Measurements from ENCODE around the gene GPR161. TPM values are rescaled to one million over a fixed set of nuclear protein-coding genes. Genes with fewer than 3 reads are reported as not detected.

The GPR161 gene
- total RNA-seq, 2 experiments from 2014 or later, result 0.15 TPM; not detected in 1

DNA sequence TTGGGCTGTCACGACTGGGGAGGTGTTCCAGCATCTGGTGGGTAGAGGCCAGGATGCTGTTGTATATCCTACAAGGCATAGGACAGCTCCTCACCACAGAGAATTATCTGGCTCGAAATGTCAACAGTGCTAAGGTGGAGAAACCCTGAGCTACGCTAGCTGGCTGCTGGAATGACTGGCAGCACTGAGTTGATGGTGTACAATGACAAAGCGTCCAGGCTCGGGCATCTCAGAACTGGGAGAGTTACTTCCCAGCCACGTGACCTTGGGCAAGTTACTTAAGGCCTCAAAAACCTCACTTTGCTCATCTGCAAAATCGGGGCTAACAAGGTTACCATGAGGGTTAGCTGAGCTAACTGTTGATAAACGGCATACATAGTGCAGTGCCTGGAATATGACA is 35.4 kb downstream of the GPR161 start:
- Histone ChIP-seq H4K20me1 (ENCODE audit: insufficient read depth, low read length) (no peaks in the 10 kb centered on the region), H3K4me3 (ENCODE audit: low read depth, low read length, poor library complexity, severe bottlenecking) (no peak overlapping the region), H2AFZ (ENCODE audit: low read length) (no peak overlapping the region), H3K4me1 (ENCODE audit: insufficient read depth, low read length, poor library complexity, severe bottlenecking) (no peaks in the 10 kb centered on the region), H3K9me3 (ENCODE audit: low read length) (no peaks in the 10 kb centered on the region), H3K27ac (ENCODE audit: low read depth, low read length, poor library complexity, severe bottlenecking) (no peak overlapping the region), H3K79me2 (ENCODE audit: insufficient read depth, low read depth, low read length) (no peaks in the 10 kb centered on the region), H3K4me2 (ENCODE audit: low read length) (no peak overlapping the region), H3K36me3 (ENCODE audit: insufficient read depth, low read length) (no peaks in the 10 kb centered on the region), H3K9me2 (ENCODE audit: insufficient read depth, low read length) (no peaks in the 10 kb centered on the region)
- no TSS peak for BruUV-seq (replicated peaks)
- POLR2A ChIA-PET, result no interaction called here
- intact Hi-C loops (cut with micrococcal nuclease; ENCODE audit: unreplicated experiment), result no loop called here
- no peak for DNase-seq (ENCODE audit: low spot score)
- no peak for TF ChIP-seq EZH2phosphoT487 (IDR thresholded peaks at IDR 0.05; ENCODE audit: borderline replicate concordance, low read depth, low read length)
- TF ChIP-seq, protein P1, sequence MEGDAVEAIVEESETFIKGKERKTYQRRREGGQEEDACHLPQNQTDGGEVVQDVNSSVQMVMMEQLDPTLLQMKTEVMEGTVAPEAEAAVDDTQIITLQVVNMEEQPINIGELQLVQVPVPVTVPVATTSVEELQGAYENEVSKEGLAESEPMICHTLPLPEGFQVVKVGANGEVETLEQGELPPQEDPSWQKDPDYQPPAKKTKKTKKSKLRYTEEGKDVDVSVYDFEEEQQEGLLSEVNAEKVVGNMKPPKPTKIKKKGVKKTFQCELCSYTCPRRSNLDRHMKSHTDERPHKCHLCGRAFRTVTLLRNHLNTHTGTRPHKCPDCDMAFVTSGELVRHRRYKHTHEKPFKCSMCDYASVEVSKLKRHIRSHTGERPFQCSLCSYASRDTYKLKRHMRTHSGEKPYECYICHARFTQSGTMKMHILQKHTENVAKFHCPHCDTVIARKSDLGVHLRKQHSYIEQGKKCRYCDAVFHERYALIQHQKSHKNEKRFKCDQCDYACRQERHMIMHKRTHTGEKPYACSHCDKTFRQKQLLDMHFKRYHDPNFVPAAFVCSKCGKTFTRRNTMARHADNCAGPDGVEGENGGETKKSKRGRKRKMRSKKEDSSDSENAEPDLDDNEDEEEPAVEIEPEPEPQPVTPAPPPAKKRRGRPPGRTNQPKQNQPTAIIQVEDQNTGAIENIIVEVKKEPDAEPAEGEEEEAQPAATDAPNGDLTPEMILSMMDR (conservative IDR thresholded peaks at IDR 0.05; ENCODE audit: low read length), result no peak
- CTCF ChIA-PET (ENCODE audit: unreplicated experiment), result no interaction called here

DNA sequence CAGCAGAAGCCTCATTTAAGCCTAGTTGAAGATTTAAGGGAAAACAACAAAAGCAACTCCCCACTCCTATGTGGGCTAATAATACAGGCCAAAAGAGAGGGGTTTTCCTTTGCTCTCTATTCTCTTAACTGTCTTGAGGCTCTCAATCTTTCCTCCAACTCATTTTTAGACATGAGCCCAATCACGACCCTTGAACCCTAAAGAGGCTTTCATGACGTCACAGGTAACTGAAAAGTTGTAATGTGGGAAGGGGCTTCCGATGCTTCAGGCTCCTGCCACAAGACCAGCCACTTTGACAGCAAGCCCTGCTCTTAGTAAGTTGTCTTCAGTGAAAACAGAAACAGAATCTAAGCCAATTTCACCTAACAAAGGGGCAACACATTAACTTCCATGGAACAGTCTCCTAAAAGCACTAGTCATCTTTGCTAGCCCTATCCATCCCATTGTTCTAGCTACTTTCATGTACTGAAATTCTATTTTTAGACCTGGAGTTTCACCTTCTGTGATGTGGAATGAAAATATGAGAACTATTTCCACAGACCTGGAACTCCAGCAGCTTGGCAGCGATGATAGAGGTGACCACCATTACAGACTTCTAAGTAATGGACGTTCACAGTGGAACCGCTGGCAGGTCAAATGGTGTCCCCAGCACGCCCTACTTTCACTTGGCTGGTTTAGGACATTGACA is 36.3 kb downstream of the GPR161 start:
- Histone ChIP-seq H3K9me2 (ENCODE audit: insufficient read depth, low read length) (no peaks in the 10 kb centered on the region), H3K27ac (ENCODE audit: low read depth, low read length, poor library complexity, severe bottlenecking) (no peak overlapping the region), H3K36me3 (ENCODE audit: insufficient read depth, low read length) (no peaks in the 10 kb centered on the region), H2AFZ (ENCODE audit: low read length) (no peak overlapping the region), H3K79me2 (ENCODE audit: insufficient read depth, low read depth, low read length) (no peaks in the 10 kb centered on the region), H3K4me2 (ENCODE audit: low read length) (no peak overlapping the region), H4K20me1 (ENCODE audit: insufficient read depth, low read length) (no peaks in the 10 kb centered on the region), H3K4me3 (ENCODE audit: low read depth, low read length, poor library complexity, severe bottlenecking) (no peak overlapping the region), H3K9me3 (ENCODE audit: low read length) (no peaks in the 10 kb centered on the region), H3K4me1 (ENCODE audit: insufficient read depth, low read length, poor library complexity, severe bottlenecking) (no peaks in the 10 kb centered on the region)
- ChIA-PET CTCF (ENCODE audit: unreplicated experiment) (no interaction called here), POLR2A (interaction anchor here (0.7 kb wide), 1 partner anchor 18 kb away, joined by 4 read pairs; no protein-coding TSS in a partner anchor)
- DNase-seq (ENCODE audit: low spot score), result no peak
- intact Hi-C loops (cut with micrococcal nuclease; ENCODE audit: unreplicated experiment), result no loop called here
- TF ChIP-seq EZH2phosphoT487 (IDR thresholded peaks at IDR 0.05; ENCODE audit: borderline replicate concordance, low read depth, low read length), result no peak
- TF ChIP-seq, protein P1 (conservative IDR thresholded peaks at IDR 0.05; ENCODE audit: low read length), result no peak
- BruUV-seq (replicated peaks), result no TSS peak

DNA sequence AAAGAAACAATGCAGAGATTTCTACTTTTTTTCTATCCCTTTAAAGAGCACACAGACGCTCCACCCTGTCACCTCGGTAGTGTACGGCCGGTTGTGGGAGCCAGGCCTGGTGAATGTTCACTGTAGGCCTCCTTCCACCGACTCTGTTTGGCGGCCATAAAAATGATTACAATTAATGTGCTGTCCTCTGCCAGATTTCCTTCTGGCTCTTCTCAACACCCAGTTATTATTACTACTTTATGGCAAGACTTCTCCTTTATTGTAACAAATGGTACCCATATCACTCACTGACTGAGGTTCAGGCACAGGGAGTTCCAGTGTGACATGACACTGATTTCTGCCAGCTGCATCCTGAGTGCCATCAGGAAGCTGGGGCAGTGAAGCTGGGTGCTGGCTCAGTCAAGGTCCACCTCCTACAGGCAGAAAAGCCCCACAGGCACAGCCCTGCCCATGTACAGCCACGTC is 37.4 kb downstream of the GPR161 start:
- no peak for DNase-seq (ENCODE audit: low spot score)
- no peak overlapping the region for H3K4me3 ChIP-seq (ENCODE audit: low read depth, low read length, poor library complexity, severe bottlenecking)
- H3K79me2 ChIP-seq (ENCODE audit: insufficient read depth, low read depth, low read length), result no peaks in the 10 kb centered on the region
- no peaks in the 10 kb centered on the region for H3K36me3 ChIP-seq (ENCODE audit: insufficient read depth, low read length)
- no peak overlapping the region for H3K27ac ChIP-seq (ENCODE audit: low read depth, low read length, poor library complexity, severe bottlenecking)
- no peak overlapping the region for H3K4me2 ChIP-seq (ENCODE audit: low read length)
- ChIA-PET POLR2A (no interaction called here), CTCF (ENCODE audit: unreplicated experiment) (no interaction called here)
- H4K20me1 ChIP-seq (ENCODE audit: insufficient read depth, low read length), result no peaks in the 10 kb centered on the region
- H3K9me3 ChIP-seq (ENCODE audit: low read length), result no peaks in the 10 kb centered on the region
- H2AFZ ChIP-seq (ENCODE audit: low read length), result no peak overlapping the region
- no peaks in the 10 kb centered on the region for H3K9me2 ChIP-seq (ENCODE audit: insufficient read depth, low read length)
- intact Hi-C loops (cut with micrococcal nuclease; ENCODE audit: unreplicated experiment), result no loop called here
- H3K4me1 ChIP-seq (ENCODE audit: insufficient read depth, low read length, poor library complexity, severe bottlenecking), result no peaks in the 10 kb centered on the region
- TF ChIP-seq, protein P1 (conservative IDR thresholded peaks at IDR 0.05; ENCODE audit: low read length), result no peak
- TF ChIP-seq EZH2phosphoT487 (IDR thresholded peaks at IDR 0.05; ENCODE audit: borderline replicate concordance, low read depth, low read length), result no peak
- BruUV-seq (replicated peaks), result no TSS peak
